VCaP (cell line): Measurements from ENCODE around the gene ADARB2.

Experiments used
- H3K27ac ChIP-seq: fragments of 450-650 bp; 2 replicates; pipeline ENCODE4 v1.5.1; 2017
- TF ChIP-seq, protein P1 (sequence below): fragments of 450-650 bp; conservative IDR thresholded peaks from 2 replicates; pipeline ENCODE4 v1.5.1; 2017; ENCODE audit warnings: mild to moderate bottlenecking, moderate library complexity

ADARB2 gene

GRCh38 chr10:1530871-1531517, 206.3 kb downstream of the ADARB2 start:
- H3K27ac ChIP-seq: no peak overlapping the region
- TF ChIP-seq, protein P1, sequence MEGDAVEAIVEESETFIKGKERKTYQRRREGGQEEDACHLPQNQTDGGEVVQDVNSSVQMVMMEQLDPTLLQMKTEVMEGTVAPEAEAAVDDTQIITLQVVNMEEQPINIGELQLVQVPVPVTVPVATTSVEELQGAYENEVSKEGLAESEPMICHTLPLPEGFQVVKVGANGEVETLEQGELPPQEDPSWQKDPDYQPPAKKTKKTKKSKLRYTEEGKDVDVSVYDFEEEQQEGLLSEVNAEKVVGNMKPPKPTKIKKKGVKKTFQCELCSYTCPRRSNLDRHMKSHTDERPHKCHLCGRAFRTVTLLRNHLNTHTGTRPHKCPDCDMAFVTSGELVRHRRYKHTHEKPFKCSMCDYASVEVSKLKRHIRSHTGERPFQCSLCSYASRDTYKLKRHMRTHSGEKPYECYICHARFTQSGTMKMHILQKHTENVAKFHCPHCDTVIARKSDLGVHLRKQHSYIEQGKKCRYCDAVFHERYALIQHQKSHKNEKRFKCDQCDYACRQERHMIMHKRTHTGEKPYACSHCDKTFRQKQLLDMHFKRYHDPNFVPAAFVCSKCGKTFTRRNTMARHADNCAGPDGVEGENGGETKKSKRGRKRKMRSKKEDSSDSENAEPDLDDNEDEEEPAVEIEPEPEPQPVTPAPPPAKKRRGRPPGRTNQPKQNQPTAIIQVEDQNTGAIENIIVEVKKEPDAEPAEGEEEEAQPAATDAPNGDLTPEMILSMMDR: no peak

DNA sequence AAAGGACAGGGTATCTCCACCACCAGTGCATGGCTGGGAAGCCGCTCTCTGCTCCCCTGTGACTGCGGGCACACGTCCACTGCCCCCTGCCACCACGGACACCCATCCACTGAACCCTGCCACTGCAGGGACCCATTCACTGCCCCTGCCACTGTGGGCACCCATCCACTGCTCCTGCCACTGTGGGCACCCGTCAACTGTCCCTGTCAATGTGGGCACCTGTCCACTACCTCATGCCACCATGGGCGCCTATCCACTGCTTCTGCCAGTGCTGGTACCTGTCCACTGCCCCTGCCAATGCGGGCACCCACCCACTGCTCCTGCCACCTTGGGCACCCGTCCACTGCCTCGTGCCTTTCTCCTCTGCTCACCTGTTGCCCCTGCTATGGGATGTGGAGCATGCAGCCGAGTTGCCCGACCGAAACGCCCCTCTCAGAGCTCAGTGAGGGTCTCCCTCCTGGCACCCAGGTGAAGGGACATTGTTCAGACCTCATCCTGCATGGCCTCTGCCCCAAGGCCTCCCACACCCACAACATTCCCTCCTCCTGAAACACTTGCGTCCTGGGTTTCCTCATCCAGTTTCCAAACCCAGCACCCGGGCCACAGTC, 207.4 kb downstream of the ADARB2 start:
- TF ChIP-seq, protein P1: no peak

DNA sequence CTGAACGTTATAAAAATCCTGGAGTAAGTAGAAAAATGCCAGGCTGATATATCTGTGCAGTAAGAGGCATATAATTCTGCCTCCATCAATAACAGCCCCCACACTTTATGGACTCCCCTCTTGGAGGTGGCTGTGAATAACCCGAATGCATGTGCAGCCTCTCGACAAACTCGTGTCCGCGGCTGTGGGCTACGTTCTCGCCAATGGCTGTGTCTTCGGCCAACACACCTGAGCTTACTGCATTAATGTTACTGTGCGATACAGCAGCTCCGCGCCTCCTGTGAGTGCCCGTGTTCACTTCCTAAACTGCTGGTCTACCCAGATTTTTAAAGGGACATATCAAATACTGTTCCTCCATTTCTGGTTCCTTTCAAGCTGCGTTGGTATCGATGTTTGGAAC, 209.4 kb downstream of the ADARB2 start:
- TF ChIP-seq, protein P1: no peak

More for the DNA sequence above, 207.4 kb downstream of the ADARB2 start:
- H3K27ac ChIP-seq: no peak overlapping the region

DNA sequence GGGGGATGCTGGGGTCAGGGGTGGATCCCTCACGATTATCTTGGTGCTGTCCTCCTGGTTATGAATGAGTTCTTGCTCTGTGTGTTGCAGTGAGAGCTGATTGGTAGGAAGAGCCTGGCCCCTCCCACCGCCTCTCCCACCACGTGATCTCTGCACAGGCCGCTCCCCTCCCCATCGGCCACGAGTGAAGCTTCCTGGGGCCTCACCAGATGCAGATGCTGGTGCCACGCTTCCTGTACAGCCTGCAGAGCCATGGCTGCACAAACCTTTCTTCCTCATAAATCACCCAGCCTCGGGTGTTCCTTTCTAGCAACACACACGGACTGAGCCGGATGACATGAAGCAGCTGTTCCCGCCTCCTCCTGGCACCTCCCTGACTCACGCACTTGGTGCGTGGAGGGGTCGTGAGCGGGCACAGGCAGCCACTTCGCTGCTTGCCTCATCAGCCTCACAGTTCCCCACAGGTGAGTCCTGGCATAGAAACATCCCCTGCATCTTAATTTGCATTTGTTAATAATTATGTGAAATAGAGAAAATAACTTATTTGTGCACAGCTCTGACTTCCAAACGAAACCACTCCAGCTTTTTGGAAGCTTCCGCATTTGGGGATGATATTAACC, 210.8 kb downstream of the ADARB2 start:
- H3K27ac ChIP-seq: peak overlapping the region; percentile 38; the same call in 1 of the 2 replicates
- TF ChIP-seq, protein P1: no peak

More for the DNA sequence above, 209.4 kb downstream of the ADARB2 start:
- H3K27ac ChIP-seq: no peak overlapping the region

DNA sequence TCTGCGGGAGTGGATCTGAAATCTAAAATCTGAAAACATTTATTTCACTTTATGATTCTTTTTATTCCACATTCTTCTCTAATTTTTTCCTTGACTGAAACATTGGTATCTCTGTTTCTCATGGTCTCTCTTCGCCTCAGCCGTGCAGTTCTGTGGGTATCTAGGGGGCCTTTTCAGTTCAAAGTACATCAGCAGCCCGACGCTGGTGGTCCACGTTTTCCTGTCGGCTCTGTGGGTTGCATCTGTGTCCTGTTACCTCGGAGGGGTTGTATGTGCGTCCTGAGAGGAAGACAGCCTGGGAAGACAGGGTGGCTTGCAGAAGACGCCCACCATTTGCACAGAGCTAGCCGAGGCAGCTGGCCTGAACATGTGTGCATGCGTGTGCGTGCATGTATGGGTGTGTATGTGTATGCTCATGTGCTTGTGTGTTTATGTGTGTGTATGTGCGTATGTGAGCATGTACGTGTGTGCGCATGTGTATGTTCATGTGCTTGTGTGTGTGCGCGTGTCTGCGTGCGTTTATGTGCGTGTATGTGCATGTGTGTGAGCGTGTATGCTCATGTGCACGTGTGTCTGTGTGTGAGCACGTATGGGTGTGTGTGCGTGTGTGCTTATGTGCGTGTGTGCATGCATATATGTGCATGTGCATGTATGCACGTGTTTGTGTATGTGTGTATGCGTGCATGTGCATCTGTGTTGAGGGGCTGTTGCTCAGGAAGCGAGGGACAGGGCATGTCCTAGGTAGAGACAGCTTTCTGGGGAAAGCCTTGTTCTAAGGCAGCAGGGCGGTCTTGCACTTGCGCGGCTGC, 211.8 kb downstream of the ADARB2 start:
- TF ChIP-seq, protein P1: no peak
- H3K27ac ChIP-seq: no peak overlapping the region

DNA sequence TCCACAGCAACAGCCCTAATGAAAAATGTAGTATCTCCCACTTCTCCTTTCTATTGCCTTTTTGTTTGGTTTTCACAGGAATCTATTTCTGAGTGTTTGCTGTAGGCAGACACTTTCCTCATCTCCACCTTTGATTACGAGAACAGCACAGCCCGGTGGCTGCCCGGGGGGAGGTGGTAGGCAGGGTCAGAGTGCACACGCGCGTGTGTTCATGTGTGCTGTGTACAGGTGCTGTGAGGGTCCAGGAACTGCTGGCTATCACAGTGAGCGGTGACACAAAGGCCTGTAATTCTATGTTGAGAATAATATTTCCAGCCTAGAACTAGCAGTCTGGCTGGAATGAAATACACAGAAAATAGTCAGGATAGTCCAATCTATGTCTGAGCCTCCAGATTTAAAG, 212.8 kb downstream of the ADARB2 start:
- H3K27ac ChIP-seq: no peak overlapping the region
- TF ChIP-seq, protein P1: no peak

DNA sequence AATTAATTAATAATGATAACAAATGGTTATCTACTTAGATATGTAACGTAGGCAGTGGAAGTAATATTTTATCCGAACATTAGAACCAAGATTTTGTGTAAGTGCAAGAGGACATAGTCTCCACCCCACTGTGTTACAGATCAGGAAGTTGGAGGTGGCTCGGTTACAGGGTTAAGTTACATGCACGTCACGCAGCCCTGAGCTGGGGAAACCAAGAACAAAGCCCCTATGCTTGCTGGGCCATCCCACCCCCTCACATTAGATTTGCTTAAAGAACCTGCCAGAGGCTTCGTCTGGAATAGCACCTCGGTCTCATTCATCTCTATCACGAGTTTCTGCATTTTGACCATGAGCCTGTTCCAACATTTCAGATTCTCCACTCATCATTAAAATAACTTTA, 214.1 kb downstream of the ADARB2 start:
- TF ChIP-seq, protein P1: no peak
- H3K27ac ChIP-seq: no peak overlapping the region
